Vagina (tissue), 2 donors: Measurements from ENCODE around the gene SHANK3.

Source experiments
- POLR2A ChIP-seq, 2 donors: fragments of 450-650 bp; IDR thresholded peaks; one replicate each; pipeline ENCODE4 v1.6.1; 2017; ENCODE audit warnings: antibody characterized with exemption in 2 of 2, mild to moderate bottlenecking in 2 of 2, moderate library complexity in 2 of 2
- POLR2AphosphoS5 ChIP-seq, 2 donors: sonication (generic); formaldehyde crosslinking; IDR thresholded peaks; one replicate each; pipeline ENCODE4 v1.9.0; 2017; ENCODE audit warnings: antibody characterized with exemption in 2 of 2, mild to moderate bottlenecking in 2 of 2, low read depth in 1 of 2; ENCODE audit not compliant: insufficient read depth in 1 of 2
- TF ChIP-seq, protein P1 (sequence below), 3 experiments: fragments of 450-650 bp in 2 of 3; fragments of 200-600 bp in 1 of 3; sonication (generic) in 1 of 3; IDR thresholded peaks; one replicate each; pipeline ENCODE4 v1.5.1; 2017 to 2019; ENCODE audit warnings: antibody characterized with exemption in 3 of 3, mild to moderate bottlenecking in 2 of 3, moderate library complexity in 2 of 3

DNA sequence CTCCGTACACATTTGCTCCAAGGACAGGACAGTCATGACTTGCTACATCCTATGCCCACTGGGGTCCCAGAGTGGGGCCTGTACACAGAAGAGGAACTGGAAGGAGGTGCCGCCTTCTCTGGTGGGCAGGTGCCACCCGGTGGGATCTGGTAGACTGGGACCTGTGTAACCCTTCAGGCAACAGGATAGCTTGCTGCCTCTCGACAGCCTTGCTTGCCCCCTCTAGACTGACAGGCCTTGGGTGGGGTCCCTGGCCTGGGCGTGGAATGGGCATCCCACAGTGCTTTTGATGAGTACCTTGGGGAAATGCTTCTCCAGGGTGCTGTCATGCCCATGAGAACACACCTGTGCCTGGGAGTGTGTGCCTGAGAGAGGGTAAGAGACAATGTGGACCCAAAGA is 15.8 kb downstream of the SHANK3 start:
- TF ChIP-seq, protein P1, sequence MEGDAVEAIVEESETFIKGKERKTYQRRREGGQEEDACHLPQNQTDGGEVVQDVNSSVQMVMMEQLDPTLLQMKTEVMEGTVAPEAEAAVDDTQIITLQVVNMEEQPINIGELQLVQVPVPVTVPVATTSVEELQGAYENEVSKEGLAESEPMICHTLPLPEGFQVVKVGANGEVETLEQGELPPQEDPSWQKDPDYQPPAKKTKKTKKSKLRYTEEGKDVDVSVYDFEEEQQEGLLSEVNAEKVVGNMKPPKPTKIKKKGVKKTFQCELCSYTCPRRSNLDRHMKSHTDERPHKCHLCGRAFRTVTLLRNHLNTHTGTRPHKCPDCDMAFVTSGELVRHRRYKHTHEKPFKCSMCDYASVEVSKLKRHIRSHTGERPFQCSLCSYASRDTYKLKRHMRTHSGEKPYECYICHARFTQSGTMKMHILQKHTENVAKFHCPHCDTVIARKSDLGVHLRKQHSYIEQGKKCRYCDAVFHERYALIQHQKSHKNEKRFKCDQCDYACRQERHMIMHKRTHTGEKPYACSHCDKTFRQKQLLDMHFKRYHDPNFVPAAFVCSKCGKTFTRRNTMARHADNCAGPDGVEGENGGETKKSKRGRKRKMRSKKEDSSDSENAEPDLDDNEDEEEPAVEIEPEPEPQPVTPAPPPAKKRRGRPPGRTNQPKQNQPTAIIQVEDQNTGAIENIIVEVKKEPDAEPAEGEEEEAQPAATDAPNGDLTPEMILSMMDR (IDR thresholded peaks at IDR 0.05) = no peak
- TF ChIP-seq POLR2A (IDR thresholded peaks at IDR 0.05) (no peak), POLR2AphosphoS5 (IDR thresholded peaks at IDR 0.05; ENCODE audit: insufficient read depth in 1 of 2, low read depth in 1 of 2) (no peak)
